NCI-H1092 (cell line): ENCODE results near the gene F8.
A peak's percentile ranks its signal among the peaks of the same experiment; 100 is the strongest.
"Not testable (repeated sequence)": the region's sequence is repeated elsewhere in the genome, so short reads cannot be mapped to it uniquely, and the experiment has no call there.

Experiments used
- DNase-seq: peaks from one replicate; lab custom pipeline; 2025; lab: John Stamatoyannopoulos, UW

Gene F8

DNA sequence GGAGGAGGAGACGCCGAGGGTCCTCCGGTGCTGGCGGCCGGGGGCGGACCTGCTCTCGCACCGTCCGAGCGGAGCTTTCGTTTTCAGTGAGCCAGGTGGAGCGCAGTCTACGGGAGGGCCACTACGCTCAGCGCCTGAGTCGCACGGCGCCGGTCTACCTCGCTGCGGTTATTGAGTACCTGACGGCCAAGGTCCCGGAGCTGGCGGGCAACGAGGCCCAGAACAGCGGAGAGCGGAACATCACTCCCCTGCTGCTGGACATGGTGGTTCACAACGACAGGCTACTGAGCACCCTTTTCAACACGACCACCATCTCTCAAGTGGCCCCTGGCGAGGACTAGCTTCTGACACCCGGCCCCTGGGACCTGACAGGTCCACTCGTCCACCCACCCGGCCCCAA lies 137.5 kb downstream of the F8 start:
- not testable (repeated sequence) for DNase-seq

DNA sequence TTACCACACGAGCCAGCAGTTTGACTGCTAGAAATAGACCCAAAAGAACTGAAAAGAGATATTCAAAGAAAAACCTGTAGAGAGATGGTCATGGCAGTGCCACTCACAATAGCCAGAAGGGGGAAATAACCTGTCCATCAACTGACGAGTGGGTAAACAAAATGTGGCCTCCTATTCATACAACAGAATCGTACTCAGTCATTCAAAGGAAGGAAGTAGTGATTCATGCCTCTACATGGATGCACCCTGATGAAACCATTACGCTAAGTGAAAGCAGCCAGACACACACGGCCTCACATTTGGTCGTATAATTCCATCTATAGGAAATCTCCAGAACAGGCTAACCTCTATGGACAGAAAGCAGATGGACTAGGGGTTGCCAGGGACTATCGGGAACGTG lies 138.5 kb downstream of the F8 start:
- DNase-seq = not testable (repeated sequence)

DNA sequence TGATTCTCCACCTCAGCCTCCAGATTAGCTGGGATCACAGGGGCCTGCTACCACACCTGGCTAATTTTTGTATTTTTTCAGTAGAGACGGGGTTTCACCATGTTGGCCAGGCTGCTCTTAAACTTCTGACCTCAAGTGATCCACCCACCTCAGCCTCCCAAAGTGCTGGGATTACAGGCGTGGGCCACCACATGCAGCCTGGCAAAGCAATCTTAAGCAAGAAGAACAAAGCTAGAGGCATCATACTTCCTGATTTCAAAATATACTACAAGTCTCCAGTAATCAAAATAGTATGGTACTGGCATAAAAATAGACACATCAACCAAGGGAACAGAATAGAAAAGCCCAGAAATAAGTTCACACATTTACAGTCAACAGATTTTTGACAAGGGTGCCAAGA lies 149.2 kb downstream of the F8 start:
- no peak for DNase-seq

DNA sequence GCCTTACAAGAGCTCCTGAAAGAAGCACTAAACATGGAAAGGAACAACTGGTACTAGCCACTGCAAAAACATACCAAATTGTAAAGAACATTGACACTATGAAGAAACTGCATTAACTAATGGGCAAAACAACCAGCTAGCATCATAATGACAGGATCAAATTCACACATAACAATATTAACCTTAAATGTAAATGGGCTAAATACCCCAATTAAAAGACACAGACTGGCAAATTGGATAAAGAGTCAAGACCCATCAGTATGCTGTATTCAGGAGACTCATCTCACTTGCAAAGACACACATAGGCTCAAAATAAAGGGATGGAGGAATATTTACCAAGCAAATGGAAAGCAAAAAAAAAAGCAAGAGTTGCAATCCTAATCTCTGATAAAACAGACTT lies 154.0 kb downstream of the F8 start:
- not testable (repeated sequence) for DNase-seq

DNA sequence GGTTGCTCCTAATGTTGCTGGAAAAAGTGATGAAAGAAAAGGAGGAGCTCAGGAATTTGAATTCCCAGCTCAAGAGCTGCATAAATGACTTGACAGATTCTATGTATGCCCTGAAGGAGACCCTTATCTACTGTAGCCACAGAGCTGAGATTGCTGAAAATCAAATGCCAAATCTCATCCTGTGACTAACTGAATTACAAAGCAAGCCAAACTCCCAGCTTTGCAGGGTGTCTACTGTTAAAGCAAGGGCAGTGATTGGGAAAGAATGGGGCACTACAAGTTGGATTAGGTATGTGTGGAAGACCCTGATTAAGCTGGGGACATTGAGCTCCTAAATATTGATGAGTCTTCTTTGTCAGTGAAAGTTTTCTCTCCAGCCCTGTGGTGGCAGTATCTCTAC lies 167.3 kb downstream of the F8 start:
- DNase-seq = no peak

DNA sequence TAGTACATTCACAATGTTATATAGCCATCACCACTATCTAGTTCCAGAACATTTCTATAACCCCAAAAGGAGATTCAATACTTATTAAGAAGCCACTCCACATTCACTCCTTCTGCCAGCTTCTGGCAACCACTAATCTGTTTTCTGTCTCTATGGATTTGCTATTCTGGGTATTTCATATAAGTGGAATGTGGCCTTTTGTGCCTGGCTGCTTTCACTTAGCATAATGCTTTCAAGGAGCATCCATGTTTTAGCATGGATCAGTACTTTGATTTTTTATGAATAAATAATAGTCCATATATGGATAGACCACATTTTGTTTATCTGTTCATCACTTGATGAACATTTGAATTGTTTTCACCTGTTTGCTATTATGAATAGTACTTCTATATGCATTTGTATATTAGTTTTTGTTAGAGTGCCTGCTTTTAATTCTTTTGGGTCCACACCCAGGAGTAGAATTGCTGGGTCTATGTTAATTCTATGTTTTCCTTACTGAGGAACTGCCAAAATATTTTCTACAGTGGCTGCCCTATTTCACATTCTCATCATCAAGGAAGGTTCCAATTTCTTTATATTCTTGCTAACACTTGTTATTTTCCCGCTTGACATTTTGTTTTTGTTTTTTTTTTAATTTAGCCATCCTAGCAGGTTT lies 171.4 kb downstream of the F8 start:
- DNase-seq = no peak

DNA sequence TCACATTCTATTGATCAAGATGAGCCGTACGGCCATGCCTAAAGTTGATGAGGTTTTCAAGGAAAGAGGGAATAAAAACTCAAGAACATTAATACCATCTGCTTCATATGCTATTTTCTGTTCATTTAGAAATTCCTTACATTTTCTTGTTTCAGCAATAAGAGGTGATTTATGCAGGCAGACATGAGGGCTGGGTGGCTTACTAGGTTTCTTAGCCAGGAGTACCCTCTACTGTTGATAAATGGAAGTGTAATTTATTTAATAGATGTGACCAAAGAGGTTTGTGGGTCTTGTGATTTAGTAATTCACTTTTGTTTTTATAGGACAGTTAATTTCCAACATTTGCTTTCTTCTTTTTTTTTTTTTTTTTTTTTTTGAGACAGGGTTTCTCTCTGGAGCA lies 181.7 kb downstream of the F8 start:
- peak; percentile 6 for DNase-seq

DNA sequence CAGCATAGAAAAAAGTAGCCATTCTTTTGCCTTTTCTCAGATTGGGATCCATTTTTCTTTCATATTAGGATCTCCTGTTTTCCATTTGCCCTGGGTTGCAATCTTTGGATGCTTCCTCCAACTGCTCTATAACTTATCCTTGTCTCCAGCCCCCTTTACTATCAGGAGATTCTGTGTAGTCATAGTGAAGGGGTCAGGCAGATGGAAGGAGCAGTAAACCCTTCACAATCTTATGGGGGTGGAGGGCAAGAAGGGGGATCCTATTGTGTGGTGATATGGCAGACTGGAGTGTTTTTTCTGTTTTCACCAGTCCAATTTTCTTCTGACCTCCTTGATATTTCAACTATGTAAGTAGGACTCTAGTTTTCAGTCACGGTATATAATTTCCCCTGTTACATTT lies 186.4 kb downstream of the F8 start:
- DNase-seq = no peak

DNA sequence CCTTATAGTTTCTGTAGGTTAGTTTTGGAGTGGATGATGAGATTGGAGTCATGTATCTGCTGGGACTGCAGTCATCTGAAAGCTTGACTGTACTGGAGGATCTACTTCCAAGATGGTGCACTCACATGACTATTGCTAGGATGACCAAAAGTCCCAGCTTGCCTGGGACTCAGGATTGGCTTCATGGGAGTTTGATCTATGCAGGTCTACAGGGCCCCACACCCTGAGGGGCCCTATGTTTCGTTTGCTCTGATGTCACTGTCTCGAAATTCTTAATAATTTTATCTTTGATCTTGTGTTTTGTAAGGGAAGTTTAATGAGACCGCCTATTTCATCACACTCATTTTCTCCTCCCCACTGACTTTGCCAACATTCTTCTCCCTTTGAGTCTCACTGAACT lies 188.0 kb downstream of the F8 start, which contains the start of gene SMIM9:
SMIM9 (minus strand) TSS at position 101 of the 400 bp plus-strand sequence. CDS start 3,806 bp downstream, outside the sequence.
- no peak for DNase-seq

DNA sequence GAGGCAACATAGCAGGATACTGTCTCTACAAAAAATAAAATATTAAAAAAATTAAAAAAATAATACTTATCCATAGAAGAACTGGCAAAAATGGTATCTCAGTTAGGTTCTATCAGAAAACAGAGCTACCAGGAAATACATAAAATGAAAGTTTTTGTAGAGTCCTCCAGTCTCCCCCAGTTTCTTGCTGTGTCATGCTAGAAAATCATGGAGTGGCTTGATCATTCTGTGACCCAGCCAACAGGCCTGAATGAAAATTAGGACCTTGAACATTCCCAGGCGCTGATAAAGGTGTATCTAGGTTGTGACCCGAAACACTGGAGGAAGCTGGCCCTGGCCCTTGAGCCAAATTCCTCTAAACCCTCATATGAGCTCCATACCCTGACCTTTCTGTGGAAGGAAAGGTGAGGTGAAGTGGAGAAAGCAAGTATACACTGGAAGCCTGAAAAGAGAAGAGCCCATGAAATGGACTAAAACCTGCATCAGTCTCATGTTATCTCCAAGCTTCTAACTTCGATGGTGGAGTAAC lies 188.7 kb downstream of the F8 start:
- no peak for DNase-seq

DNA sequence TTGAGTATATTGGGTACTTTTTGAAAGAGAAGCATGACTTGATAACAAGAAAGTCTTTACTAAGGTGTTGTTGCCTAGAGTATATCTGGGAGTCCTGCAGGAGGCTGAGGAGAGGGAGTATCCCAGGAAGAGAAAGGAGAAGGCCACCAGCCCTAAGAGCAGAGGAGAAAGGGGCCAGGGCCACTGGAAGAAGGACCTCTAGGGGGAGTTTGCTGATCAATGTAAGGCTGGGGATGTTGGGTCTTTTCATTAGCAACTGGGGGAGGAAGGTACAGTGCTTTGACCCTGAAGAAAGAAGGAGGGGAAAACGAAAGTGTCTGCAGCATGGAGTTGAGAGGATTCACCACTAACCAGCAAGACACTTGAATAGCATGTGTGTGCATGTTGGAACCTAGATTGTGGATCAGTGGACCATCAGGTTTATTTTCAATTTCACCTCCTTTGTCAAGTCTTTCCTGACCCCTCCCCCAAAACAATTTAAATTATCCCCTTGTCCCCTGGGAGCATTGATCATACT lies 192.5 kb downstream of the F8 start:
- no peak for DNase-seq

DNA sequence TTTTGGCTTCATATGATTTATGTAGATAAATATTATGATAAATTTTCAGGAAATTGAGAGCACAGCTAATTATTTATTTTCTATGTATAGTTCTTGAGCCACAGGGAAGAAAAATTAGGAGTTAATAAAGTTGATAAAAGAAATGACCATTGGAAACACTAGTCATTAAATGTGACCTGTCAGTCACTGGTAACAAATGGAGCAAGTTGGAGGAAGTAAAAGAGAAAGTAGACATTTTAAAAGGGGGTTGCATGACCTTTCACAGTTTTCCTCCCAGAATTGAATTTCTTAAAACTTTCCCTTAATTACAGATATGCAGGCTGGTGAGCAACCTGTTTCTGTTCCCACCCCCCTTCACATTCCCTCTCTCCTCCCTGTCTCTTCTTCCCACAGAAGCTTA lies 193.4 kb downstream of the F8 start:
- no peak for DNase-seq

DNA sequence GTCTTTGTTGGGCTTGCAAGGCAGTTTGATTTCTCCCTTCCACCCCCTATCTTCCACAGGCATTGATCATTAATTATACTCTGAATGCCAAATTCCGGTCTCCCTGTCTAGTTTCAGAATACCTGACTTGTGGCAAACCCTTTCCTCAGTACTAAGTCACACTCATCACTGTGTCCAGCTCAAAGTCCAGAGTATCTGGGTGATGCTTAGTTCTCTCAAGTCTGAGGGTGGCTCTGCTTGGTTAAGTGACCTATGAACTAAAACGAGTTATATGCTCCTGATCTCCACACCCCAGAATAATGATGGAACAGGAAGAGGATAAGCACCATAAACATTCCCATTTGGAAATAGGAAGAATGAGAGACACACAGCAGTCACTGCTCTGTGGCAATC lies 194.5 kb downstream of the F8 start:
- DNase-seq = no peak

DNA sequence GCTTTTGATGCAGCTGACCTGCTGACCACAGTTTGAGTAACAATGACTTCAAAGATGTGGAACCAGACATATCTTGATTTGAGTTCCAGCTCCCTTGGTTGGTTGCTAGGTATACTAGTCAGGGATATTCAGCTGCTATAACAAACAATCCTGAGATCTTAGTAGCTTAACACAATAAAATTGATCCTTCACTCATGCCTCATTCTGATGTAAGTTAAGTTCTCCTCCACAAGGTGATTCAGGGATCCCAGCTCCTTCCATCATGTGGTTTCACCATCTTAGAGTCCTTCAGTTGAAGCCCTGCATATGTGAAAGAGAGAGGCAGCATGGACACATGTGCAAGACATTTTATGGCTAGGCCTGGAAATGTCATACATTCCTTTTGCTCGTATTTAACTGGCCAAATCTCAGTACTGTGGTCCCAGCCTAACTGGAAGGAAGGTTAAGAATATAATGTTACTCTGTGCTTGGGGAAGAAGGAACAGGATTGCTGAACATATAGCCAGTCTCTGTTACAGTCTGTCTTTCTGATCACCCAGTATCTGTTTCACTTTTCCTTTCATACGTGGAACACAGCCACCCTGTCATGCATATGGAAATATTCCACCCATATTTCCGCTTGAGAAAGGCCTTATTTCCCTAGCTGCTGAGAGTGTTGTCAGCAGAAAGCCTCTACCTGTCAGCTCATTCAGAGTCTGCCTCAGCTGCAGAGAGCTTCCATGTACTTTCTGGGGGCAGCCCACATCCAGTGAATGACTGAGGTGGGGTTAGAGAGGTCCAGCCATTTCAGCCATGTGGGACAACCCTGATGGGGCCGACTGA lies 195.1 kb downstream of the F8 start:
- no peak for DNase-seq

DNA sequence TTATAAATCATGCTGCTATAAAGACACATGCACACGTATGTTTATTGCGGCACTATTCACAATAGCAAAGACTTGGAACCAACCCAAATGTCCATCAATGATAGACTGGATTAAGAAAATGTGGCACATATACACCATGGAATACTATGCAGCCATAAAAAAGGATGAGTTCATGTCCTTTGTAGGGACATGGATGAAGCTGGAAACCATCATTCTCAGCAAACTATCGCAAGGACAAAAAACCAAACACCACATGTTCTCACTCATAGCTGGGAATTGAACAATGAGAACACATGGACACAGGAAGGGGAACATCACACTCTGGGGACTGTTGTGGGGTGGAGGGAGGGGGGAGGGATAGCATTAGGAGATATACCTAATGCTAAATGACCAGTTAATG lies 196.9 kb downstream of the F8 start:
- not testable (repeated sequence) for DNase-seq

DNA sequence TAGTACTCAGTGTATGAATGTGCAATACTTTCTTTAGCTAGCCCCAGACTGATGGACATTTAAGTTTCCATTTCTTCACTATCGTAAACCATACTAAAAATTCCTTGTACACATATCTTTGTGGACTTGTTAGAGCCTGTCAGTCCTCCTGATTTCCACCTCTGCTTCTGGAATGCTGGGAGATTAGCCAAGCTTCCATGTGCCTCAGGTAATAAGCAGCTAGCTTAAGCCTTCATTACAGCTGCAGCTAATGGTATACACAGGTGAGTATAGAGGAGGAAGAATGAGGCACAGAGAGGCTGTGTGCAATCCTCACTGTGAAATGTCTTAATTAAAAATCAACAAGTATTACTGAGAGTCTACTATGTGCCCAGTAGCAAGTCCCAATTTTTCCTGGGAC lies 197.9 kb downstream of the F8 start:
- DNase-seq = no peak

DNA sequence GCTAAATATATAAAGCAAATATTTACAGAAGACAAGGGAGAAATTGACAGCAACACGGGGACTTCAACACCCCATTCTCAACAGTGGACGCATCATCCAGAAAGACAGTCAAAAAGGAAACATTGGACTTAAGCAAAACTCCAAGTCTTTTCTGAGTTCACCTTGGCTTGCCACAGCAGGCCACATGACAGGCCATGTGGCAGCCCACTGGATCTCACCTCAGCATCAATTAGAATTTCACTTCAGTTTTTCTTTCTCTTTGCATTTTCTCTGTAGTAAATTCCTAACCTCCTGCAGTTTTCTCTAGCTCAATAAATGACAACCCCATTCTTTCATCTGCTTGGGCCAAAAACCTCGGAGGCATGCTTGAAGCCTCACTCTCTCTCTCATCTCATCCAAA lies 200.5 kb downstream of the F8 start:
- no peak for DNase-seq

DNA sequence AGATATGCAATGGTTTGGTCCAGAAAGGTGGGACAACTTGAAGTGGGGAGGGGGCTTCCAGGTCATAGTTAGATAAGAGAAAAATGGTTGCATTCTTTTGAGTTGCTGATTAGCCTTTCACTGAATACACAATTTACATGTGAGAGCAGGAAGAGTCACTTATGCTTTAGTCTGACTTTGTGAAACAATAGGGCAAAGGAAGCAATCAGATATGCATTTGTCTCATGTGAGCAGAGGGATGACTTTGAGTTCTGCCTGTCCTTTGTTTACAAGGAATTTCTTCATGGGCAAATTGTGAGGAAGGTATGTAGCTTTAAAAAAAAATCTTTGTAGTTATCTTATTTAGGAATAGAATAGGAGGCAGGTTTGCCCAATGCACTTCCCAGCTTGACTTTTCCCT lies 201.0 kb downstream of the F8 start:
- no peak for DNase-seq

DNA sequence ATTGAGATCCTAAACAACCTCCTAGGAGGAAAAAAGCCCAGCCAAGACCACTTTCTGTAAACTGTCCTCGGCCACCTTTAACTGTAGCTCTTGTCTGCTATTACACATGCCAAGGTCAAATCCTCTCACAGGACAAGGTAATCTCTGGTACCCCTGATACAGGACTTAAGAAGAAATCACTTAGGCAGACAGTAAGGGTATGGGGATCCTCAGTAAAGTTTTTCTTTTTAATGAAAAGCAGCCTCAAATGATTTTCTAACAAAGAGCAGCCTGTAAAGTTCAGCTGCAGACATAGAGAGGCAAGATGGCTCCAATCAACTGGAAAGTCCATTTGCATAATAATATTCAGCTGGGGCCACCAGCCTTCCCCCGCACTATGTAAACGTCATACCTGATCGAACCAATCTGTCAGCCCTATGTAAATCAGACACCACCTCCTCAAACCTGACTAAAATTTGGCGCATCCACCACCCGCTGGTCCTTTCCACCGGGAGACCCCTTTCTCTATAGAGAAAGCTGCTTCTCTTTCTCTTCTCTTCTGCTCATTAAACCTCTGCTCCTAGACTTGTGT lies 202.7 kb downstream of the F8 start:
- DNase-seq = no peak

DNA sequence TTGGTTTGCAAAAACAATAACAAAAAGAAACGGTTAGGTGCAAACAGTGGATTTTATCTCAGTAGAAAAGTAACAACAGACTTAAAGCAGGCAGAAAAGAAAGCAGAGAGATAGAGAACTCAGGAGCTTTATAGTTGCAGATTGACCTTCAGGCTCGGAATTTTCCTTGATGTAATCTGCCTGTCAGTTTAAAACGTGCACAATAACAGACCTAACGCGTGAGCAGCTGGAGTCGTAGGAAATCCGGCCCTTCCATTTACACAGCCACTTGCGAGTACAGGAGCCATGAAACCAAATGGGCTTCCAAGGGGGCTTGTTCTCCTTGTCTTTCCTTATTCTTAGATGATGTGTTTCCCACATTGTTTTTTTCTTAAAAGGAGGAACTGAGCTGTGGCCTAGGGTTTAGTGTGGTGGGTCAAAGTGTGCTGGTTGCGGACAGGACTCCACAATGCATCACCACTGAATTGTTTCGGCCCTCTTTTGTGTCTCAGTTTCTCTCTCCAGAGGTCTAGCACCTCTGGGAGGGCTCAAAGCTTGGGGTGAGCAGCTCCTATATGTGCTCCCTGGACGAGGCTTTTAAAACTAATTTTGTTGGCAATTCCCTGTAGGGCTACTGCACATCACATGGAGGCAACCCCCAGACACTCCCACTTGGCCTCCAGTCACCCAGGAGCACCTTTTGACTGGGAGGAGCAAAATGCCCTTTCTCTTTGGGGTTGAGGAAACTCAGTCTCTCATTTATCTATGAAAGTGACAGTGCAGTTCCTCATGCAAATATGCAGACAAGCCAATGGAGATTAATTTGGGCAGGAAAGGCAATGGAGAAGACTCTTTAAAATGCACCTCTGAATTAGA lies 203.4 kb downstream of the F8 start:
- no peak for DNase-seq

DNA sequence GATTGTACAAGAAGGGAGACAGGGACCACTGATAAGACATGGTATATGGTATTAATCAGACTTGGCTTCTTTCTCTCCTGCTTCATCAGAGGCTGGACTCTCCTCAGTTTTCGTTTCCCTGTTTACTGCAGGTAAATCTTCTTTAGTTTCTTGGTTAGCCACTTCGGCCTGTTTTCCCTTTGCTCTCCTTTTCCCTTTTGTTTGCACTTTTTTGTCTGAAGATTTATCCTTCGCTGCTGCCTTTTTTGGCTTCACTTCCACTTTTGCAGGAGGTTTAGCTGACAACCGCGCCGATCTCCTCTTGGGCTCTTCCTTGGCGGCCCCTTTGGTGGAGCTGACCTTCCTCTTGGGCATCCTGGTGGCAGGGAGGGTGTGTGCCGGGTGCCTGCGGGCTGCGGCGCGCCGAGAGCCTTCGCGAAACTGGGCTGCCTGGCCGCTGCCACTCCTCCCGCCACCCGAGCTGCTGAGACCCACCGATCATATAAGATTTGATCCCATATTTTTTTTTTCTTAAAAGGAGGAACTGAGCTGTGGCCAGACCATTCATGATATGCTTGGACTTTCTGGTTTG lies 205.4 kb downstream of the F8 start:
- not testable (repeated sequence) for DNase-seq
